NT2/D1 (cell line): ENCODE results near the gene AHNAK.

Experiments used
- DNase-seq: peaks from one replicate; pipeline ENCODE4 v3.0.0-alpha.2; 2011; ENCODE audit warnings: low read depth, low spot score
- H3K27me3 ChIP-seq: 2 replicates; pipeline ENCODE4 v1.6.0; 2011; ENCODE audit warnings: mild to moderate bottlenecking; ENCODE audit not compliant: insufficient read length, insufficient read depth
- H3K36me3 ChIP-seq: 2 replicates; pipeline ENCODE4 v1.6.1; 2011; ENCODE audit warnings: mild to moderate bottlenecking, low read length, mixed read lengths; ENCODE audit not compliant: insufficient read depth, insufficient read length
- H3K4me1 ChIP-seq: 2 replicates; pipeline ENCODE4 v1.5.1; 2011; ENCODE audit not compliant: insufficient read depth, insufficient read length
- H3K4me3 ChIP-seq: 2 replicates; pipeline ENCODE4 v1.5.1; 2011; ENCODE audit warnings: low read depth; ENCODE audit not compliant: insufficient read length
- H3K9ac ChIP-seq: 2 replicates; pipeline ENCODE4 v1.6.0; 2011; ENCODE audit warnings: low read depth; ENCODE audit not compliant: insufficient read length
- H3K9me3 ChIP-seq: 2 replicates; pipeline ENCODE4 v1.5.1; 2011; ENCODE audit warnings: mild to moderate bottlenecking, low read length; ENCODE audit not compliant: insufficient read depth
- SUZ12 ChIP-seq: IDR thresholded peaks from 2 replicates; pipeline ENCODE4 v1.6.1; 2011; ENCODE audit not compliant: insufficient read length, insufficient read depth; ENCODE audit errors: extremely low read depth
- YY1 ChIP-seq: IDR thresholded peaks from 2 replicates; pipeline ENCODE4 v1.6.1; 2011; ENCODE audit not compliant: insufficient read length, insufficient read depth
- ZNF274 ChIP-seq: IDR thresholded peaks from 2 replicates; pipeline ENCODE4 v1.6.1; 2011; ENCODE audit warnings: mild to moderate bottlenecking, low read depth, low read length

AHNAK gene

DNA sequence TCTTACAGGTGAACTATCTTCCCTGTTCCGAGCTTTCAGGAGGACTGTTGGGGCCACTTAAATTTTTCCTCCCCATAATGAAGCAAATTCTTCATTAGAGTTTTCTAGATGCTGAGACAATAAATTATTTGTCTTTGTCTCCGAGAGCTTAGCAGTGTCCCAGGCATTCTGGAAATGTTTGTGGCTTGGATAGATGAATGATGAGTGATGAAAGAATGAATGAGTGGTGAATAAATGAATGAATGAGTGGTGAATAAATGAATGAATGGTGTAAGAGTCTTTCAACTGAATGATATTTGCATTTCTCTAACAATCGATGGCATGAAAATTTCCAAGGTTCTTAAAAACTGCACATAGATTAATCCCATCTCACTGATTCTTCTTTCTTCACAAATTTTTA, 52.8 kb downstream of the AHNAK start:
- DNase-seq: no peak
- no peak overlapping the region for H3K4me3 ChIP-seq
- no peaks in the 10 kb centered on the region for H3K36me3 ChIP-seq
- H3K27me3 ChIP-seq: no peaks in the 10 kb centered on the region
- H3K4me1 ChIP-seq: peaks cover 4% of the 10 kb centered on the region
- H3K9me3 ChIP-seq: no peaks in the 10 kb centered on the region
- H3K9ac ChIP-seq: no peak overlapping the region
- no peak for TF ChIP-seq YY1
- TF ChIP-seq SUZ12: no peak
- no peak for TF ChIP-seq ZNF274

GRCh38 chr11:62492586-62492985, 54.0 kb downstream of the AHNAK start:
- TF ChIP-seq ZNF274: no peak
- no peak for TF ChIP-seq YY1
- TF ChIP-seq SUZ12: no peak
- H3K4me3 ChIP-seq: no peak overlapping the region
- DNase-seq: no peak
- H3K27me3 ChIP-seq: no peaks in the 10 kb centered on the region
- no peaks in the 10 kb centered on the region for H3K9me3 ChIP-seq
- no peak overlapping the region for H3K9ac ChIP-seq
- no peaks in the 10 kb centered on the region for H3K36me3 ChIP-seq
- peaks cover 4% of the 10 kb centered on the region for H3K4me1 ChIP-seq

DNA sequence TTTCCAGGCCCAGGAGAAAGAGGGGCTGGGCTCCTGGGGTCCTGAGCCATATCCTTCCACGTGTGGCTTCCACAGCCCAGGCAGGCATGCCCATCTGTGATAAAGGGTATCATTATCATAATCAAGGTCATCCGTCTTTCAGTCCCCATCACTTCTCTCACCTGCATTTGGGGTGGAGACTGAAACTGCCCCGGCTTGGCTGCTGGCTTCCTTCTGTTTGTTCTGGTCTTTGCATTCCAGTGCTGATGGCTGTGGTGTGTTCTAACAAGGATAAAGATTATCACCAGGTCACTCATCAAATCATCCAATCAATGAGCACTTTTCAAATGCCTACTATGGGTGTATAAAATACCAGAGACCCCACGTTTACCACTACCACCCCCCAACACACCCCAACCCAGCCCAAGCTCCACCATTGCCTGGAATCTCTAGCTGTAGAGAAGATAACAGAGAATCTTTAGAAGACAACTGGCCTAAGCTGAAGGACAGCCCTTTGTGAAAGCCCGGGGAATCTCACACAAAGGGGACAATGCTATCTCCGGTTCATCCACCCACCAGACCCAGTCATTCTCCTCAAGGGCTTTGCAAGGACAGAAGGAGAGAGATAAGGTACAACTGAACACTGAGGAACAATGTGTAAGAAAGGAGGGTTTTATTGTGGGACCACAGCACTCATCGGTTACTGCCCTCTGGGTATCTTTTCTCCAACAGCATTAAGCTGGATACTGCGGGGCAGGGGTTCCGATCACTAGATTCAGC, 54.9 kb downstream of the AHNAK start:
- H3K9me3 ChIP-seq: no peaks in the 10 kb centered on the region
- H3K27me3 ChIP-seq: no peaks in the 10 kb centered on the region
- TF ChIP-seq YY1 (no peak), SUZ12 (no peak), ZNF274 (no peak)
- peaks cover 4% of the 10 kb centered on the region for H3K4me1 ChIP-seq
- no peak for DNase-seq
- H3K36me3 ChIP-seq: no peaks in the 10 kb centered on the region
- H3K4me3 ChIP-seq: no peak overlapping the region
- H3K9ac ChIP-seq: no peak overlapping the region

DNA sequence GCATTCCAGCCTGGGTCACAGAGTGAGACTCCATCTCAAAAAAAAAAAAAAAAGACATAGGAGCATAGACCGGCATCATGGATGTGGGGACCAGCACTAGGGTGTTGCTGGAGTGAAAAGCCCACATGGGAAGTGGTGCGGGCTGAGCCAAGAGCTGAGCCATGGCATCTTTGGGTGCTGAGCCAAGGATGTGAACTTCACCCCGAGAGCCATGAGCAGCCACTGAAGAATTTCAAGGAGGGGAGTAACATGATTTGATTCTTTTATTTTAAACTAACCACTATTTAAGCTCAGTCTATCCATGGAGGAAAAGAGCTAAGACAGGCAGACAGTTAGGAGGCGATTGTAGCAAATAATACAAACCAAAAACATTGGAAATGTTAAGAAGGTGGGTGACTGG, 57.4 kb downstream of the AHNAK start:
- TF ChIP-seq YY1 (no peak), ZNF274 (no peak), SUZ12 (no peak)
- no peak overlapping the region for H3K9ac ChIP-seq
- no peaks in the 10 kb centered on the region for H3K36me3 ChIP-seq
- DNase-seq: no peak
- H3K27me3 ChIP-seq: no peaks in the 10 kb centered on the region
- no peaks in the 10 kb centered on the region for H3K9me3 ChIP-seq
- no peak overlapping the region for H3K4me3 ChIP-seq
- H3K4me1 ChIP-seq: peaks cover 4% of the 10 kb centered on the region

DNA sequence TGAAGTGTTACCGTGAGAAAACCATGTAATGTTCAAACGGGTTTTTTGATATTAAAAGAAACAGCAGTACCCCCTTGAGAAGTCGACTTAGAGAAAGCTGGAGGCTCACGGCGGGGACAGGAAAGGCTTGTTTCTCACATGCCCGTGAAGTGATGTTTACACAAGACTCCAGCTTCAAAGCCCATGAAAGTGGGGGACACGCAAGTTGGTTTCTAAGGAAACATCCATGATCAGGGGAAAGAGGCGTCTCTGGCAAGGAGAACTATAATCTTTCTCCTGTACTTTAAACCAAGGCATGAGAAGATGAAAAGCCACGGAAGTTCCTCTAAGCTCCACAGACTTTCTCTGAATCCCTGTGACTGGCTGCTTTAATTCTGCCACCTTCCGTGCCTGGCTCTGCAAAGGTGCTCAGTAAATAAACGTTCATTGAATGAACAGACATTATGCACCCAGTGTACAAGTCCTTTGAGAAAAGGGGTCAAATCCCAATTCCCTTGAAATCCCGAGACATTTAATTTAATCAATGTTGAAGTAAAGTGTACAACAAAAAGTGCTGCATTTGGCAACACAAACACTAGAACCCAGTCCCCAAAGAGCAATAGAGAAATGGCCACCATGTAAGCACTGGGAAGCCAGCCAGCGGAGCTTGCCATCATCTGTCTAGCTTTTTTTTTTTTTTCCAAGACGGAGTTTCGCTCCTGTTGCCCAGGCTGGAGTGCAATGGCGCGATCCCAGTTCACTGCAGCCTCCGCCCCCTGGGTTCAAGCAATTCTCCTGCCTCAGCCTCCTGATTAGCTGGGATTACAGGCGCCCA, 58.7 kb downstream of the AHNAK start:
- peaks cover 5% of the 10 kb centered on the region for H3K4me1 ChIP-seq
- H3K9me3 ChIP-seq: no peaks in the 10 kb centered on the region
- no peak for DNase-seq
- TF ChIP-seq SUZ12: no peak
- TF ChIP-seq ZNF274: no peak
- no peak for TF ChIP-seq YY1
- no peak overlapping the region for H3K9ac ChIP-seq
- no peaks in the 10 kb centered on the region for H3K36me3 ChIP-seq
- no peaks in the 10 kb centered on the region for H3K27me3 ChIP-seq
- no peak overlapping the region for H3K4me3 ChIP-seq

GRCh38 chr11:62487136-62487535, 59.5 kb downstream of the AHNAK start:
- no peaks in the 10 kb centered on the region for H3K27me3 ChIP-seq
- H3K9ac ChIP-seq: no peak overlapping the region
- H3K9me3 ChIP-seq: no peaks in the 10 kb centered on the region
- DNase-seq: no peak
- no peak for TF ChIP-seq SUZ12
- no peak for TF ChIP-seq YY1
- TF ChIP-seq ZNF274: no peak
- peaks cover 6% of the 10 kb centered on the region for H3K4me1 ChIP-seq
- H3K4me3 ChIP-seq: no peak overlapping the region
- H3K36me3 ChIP-seq: no peaks in the 10 kb centered on the region

GRCh38 chr11:62484352-62484751, 62.3 kb downstream of the AHNAK start:
- TF ChIP-seq YY1: no peak
- TF ChIP-seq ZNF274: no peak
- TF ChIP-seq SUZ12: no peak
- Histone ChIP-seq H3K27me3 (no peaks in the 10 kb centered on the region), H3K4me1 (peaks cover 8% of the 10 kb centered on the region), H3K9ac (no peak overlapping the region), H3K9me3 (no peaks in the 10 kb centered on the region), H3K4me3 (no peak overlapping the region), H3K36me3 (no peaks in the 10 kb centered on the region)
- DNase-seq: no peak
